Measurements from ENCODE around the gene MATCAP1. TPM values are rescaled to one million over a fixed set of nuclear protein-coding genes. Genes with fewer than 3 reads are reported as not detected.

The MATCAP1 gene
- total and polyA plus RNA-seq, 2 of the 13 experiments (the other 11 are each of a cell fraction or from before 2014, with no cell fraction given) = 11.2 to 24.5 TPM

GRCh38 chr16:67226804-67227566 lies 43.2 kb upstream of the MATCAP1 start, which contains the start of gene TMEM208 (continued):
- TF ChIP-seq ZNF674 (CRISPR knock-in tag; IDR thresholded peaks at IDR 0.05; ENCODE audit: low read depth) = no peak
- no peak for TF ChIP-seq SRSF4 (IDR thresholded peaks at IDR 0.05; ENCODE audit: low read depth, low read length, poor library complexity, severe bottlenecking)
- no peak for TF ChIP-seq NCOR1 (IDR thresholded peaks at IDR 0.05; ENCODE audit: borderline replicate concordance, low read length)
- TF ChIP-seq KAT7 (CRISPR knock-in tag; IDR thresholded peaks at IDR 0.05; ENCODE audit: borderline replicate concordance) = peak; percentile 79; the same call in 1 of the 2 replicates
- no peak for TF ChIP-seq CEBPZ (IDR thresholded peaks at IDR 0.05; ENCODE audit: low read length)
- TF ChIP-seq CERS6 (CRISPR knock-in tag; IDR thresholded peaks at IDR 0.05) = no peak
- peak; percentile 100 for TF ChIP-seq PHF20 (CRISPR knock-in tag; IDR thresholded peaks at IDR 0.05)
- TF ChIP-seq PAWR (CRISPR knock-in tag; IDR thresholded peaks at IDR 0.05; ENCODE audit: borderline replicate concordance) = no peak
- TF ChIP-seq SAFB2 (CRISPR knock-in tag; IDR thresholded peaks at IDR 0.05; ENCODE audit: borderline replicate concordance, low read depth) = peak; percentile 91; the same call in 1 of the 2 replicates
- TF ChIP-seq MXD3 (CRISPR knock-in tag; IDR thresholded peaks at IDR 0.05) = no peak; the same call in 1 of the 2 replicates
- no peak for TF ChIP-seq ZBTB1 (CRISPR knock-in tag; IDR thresholded peaks at IDR 0.05; ENCODE audit: borderline replicate concordance)
- peak; percentile 97 for TF ChIP-seq ZBTB25 (CRISPR knock-in tag; IDR thresholded peaks at IDR 0.05)
- 0 out of 2 replicates have a peak, but pooled peaks have one; percentile 52 for TF ChIP-seq MYPOP (CRISPR knock-in tag; IDR thresholded peaks at IDR 0.05)
- no peak for TF ChIP-seq ZNF207 (IDR thresholded peaks at IDR 0.05; ENCODE audit: borderline replicate concordance)
- TF ChIP-seq YEATS4 (CRISPR knock-in tag; IDR thresholded peaks at IDR 0.05; ENCODE audit: borderline replicate concordance) = peak; percentile 88
- TF ChIP-seq PHF8 (CRISPR knock-in tag; IDR thresholded peaks at IDR 0.05) = peak; percentile 89
- TF ChIP-seq FOXJ3 (CRISPR knock-in tag; IDR thresholded peaks at IDR 0.05; ENCODE audit: borderline replicate concordance) = peak; percentile 45; the same call in 1 of the 2 replicates
- no peak for TF ChIP-seq MAFG (CRISPR knock-in tag; IDR thresholded peaks at IDR 0.05)
- TF ChIP-seq CBX1 (IDR thresholded peaks at IDR 0.05; ENCODE audit: low read depth) = peak; percentile 90
- no peak for TF ChIP-seq ZNF7 (CRISPR knock-in tag; IDR thresholded peaks at IDR 0.05)
- peak; percentile 85; the same call in 1 of the 2 replicates for TF ChIP-seq TGIF2 (CRISPR knock-in tag; IDR thresholded peaks at IDR 0.05)
- TF ChIP-seq ZC3H13 (CRISPR knock-in tag; IDR thresholded peaks at IDR 0.05) = peak; percentile 86
- TF ChIP-seq ELF3 (CRISPR knock-in tag; IDR thresholded peaks at IDR 0.05) = peak; percentile 87
- TF ChIP-seq ZBTB7A (CRISPR knock-in tag; IDR thresholded peaks at IDR 0.05) = 0 out of 2 replicates have a peak, but pooled peaks have one; percentile 31

Measured in HepG2 (cell line).